ENCODE data around the gene TNFRSF21.

TNFRSF21 gene

DNA sequence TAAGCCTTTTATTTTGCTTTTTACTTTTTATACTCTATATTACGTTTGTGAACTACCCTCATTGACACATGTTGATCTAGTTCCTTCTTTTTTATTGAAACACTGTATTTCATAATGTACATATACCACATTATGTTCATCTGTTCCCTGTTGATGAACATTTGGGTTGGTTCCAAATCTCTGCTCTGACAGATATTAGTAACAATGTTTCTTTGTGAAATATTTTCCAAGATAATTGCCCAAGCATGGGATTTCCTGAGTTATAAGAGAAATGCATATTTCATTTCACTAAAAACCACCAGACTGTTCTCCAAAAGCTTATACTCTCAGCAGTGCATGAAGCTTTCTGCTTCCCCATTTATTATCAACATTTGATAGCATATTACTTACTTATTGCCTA is 44.2 kb upstream of the TNFRSF21 start:
- Histone ChIP-seq H3K4me3 (ENCODE audit: insufficient read depth in 1 of 2, low read depth in 1 of 2, low read length in 2 of 2) (no peak overlapping the region), H4K91ac (ENCODE audit: low read length) (no peak overlapping the region), H2BK5ac (ENCODE audit: low read depth, low read length, poor library complexity, severe bottlenecking) (no peak overlapping the region), H2AFZ (ENCODE audit: low read depth, low read length) (no peak overlapping the region), H3K79me1 (replicated peaks; ENCODE audit: low read length, poor library complexity, severe bottlenecking) (no peaks in the 10 kb centered on the region), H3K18ac (ENCODE audit: low read depth in 1 of 2, low read length in 2 of 2) (no peak overlapping the region), H3K9me3 (ENCODE audit: control insufficient read depth, low read length) (no peaks in the 10 kb centered on the region), H3K27ac (ENCODE audit: low read length, poor library complexity, severe bottlenecking) (no peak overlapping the region), H3K27me3 (ENCODE audit: control insufficient read depth in 1 of 2, insufficient read depth in 1 of 2, low read length in 2 of 2) (peaks cover 0 to 5% of the 10 kb centered on the region in 2 experiments), H2BK15ac (ENCODE audit: low read depth, poor library complexity, severe bottlenecking) (no peak overlapping the region), H3K9ac (ENCODE audit: low read length) (no peak overlapping the region), H3K4ac (ENCODE audit: low read depth in 1 of 2, low read length in 2 of 2) (no peak overlapping the region), H2BK120ac (ENCODE audit: low read depth, low read length) (no peak overlapping the region), H3K23ac (ENCODE audit: low read length in 2 of 2) (no peak overlapping the region), H2AK5ac (ENCODE audit: low read length, severe bottlenecking) (no peak overlapping the region), H3K14ac (ENCODE audit: low read length in 2 of 2) (no peak overlapping the region), H3K36me3 (ENCODE audit: control insufficient read depth in 1 of 2, insufficient read depth in 2 of 2, low read depth in 1 of 2, low read length in 2 of 2) (no peaks in the 10 kb centered on the region), H3K4me1 (ENCODE audit: control insufficient read depth, insufficient read depth, low read depth, low read length) (no peaks in the 10 kb centered on the region), H2BK12ac (ENCODE audit: low read length in 2 of 2) (no peak overlapping the region), H3K4me2 (ENCODE audit: low read length, poor library complexity, severe bottlenecking) (no peak overlapping the region), H4K8ac (ENCODE audit: low read length) (no peak overlapping the region)
- no peak for DNase-seq
- no CpG with 5 or more reads among the region's 1 CpG for WGBS

GRCh38 chr6:47352966-47353365 is 43.3 kb upstream of the TNFRSF21 start:
- Histone ChIP-seq H3K18ac (ENCODE audit: low read depth in 1 of 2, low read length in 2 of 2) (no peak overlapping the region), H3K9ac (ENCODE audit: low read length) (no peak overlapping the region), H3K14ac (ENCODE audit: low read length in 2 of 2) (no peak overlapping the region), H2AK5ac (ENCODE audit: low read length, severe bottlenecking) (no peak overlapping the region), H3K36me3 (ENCODE audit: control insufficient read depth in 1 of 2, insufficient read depth in 2 of 2, low read depth in 1 of 2, low read length in 2 of 2) (no peaks in the 10 kb centered on the region), H3K4me1 (ENCODE audit: control insufficient read depth, insufficient read depth, low read depth, low read length) (no peaks in the 10 kb centered on the region), H2BK12ac (ENCODE audit: low read length in 2 of 2) (no peak overlapping the region), H3K79me1 (replicated peaks; ENCODE audit: low read length, poor library complexity, severe bottlenecking) (no peaks in the 10 kb centered on the region), H2BK15ac (ENCODE audit: low read depth, poor library complexity, severe bottlenecking) (no peak overlapping the region), H3K4me2 (ENCODE audit: low read length, poor library complexity, severe bottlenecking) (no peak overlapping the region), H4K8ac (ENCODE audit: low read length) (no peak overlapping the region), H2BK120ac (ENCODE audit: low read depth, low read length) (no peak overlapping the region), H2BK5ac (ENCODE audit: low read depth, low read length, poor library complexity, severe bottlenecking) (no peak overlapping the region), H3K9me3 (ENCODE audit: control insufficient read depth, low read length) (no peaks in the 10 kb centered on the region), H3K27ac (ENCODE audit: low read length, poor library complexity, severe bottlenecking) (no peak overlapping the region), H3K4me3 (ENCODE audit: insufficient read depth in 1 of 2, low read depth in 1 of 2, low read length in 2 of 2) (no peak overlapping the region), H3K23ac (ENCODE audit: low read length in 2 of 2) (no peak overlapping the region), H2AFZ (ENCODE audit: low read depth, low read length) (no peak overlapping the region), H3K4ac (ENCODE audit: low read depth in 1 of 2, low read length in 2 of 2) (no peak overlapping the region), H4K91ac (ENCODE audit: low read length) (no peak overlapping the region), H3K27me3 (ENCODE audit: control insufficient read depth in 1 of 2, insufficient read depth in 1 of 2, low read length in 2 of 2) (peaks cover 0 to under 1% of the 10 kb centered on the region in 2 experiments)
- no peak for DNase-seq
- 77% methylated on average over 1 of the region's 2 CpGs for WGBS

DNA sequence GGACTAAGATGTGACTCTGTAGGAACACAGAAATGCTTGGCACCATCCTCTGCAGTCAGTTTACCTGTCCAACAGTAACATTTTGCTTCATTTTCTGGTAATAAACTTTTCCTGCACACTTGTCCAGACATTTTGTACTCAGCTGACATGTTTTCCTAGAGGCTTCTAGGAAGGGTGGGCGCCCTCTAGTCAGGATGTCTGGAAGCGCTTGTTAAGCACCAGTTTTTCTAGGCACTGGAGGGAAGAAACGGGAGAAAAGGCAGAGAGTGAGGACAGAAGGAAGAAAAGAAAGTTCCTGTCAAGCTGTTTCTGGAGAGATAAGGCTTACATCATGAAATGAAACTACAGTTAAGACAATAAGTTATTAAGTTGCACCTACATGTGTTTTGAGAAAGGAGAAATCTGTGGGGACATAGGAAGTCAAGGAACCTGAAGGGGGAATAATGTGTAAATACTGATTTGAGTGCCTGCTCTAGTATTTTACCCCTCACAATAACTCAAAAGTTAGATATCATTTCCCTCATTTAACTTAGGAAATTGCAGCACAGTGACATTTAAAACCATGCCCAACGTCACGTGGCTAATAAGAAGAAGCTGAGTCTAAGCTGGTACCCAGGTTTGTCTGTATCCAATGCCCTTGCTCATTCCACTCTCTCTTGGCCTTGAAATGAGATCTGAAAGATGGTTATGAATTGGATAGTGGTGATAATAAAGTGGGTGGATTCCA is 42.7 kb upstream of the TNFRSF21 start:
- Histone ChIP-seq H2BK120ac (ENCODE audit: low read depth, low read length) (no peak overlapping the region), H3K79me1 (replicated peaks; ENCODE audit: low read length, poor library complexity, severe bottlenecking) (no peaks in the 10 kb centered on the region), H2BK12ac (ENCODE audit: low read length in 2 of 2) (no peak overlapping the region), H3K4ac (ENCODE audit: low read depth in 1 of 2, low read length in 2 of 2) (no peak overlapping the region), H3K36me3 (ENCODE audit: control insufficient read depth in 1 of 2, insufficient read depth in 2 of 2, low read depth in 1 of 2, low read length in 2 of 2) (no peaks in the 10 kb centered on the region), H3K4me2 (ENCODE audit: low read length, poor library complexity, severe bottlenecking) (no peak overlapping the region), H3K14ac (ENCODE audit: low read length in 2 of 2) (no peak overlapping the region), H3K18ac (ENCODE audit: low read depth in 1 of 2, low read length in 2 of 2) (no peak overlapping the region), H4K91ac (ENCODE audit: low read length) (no peak overlapping the region), H4K8ac (ENCODE audit: low read length) (no peak overlapping the region), H3K23ac (ENCODE audit: low read length in 2 of 2) (no peak overlapping the region), H3K4me1 (ENCODE audit: control insufficient read depth, insufficient read depth, low read depth, low read length) (no peaks in the 10 kb centered on the region), H3K27me3 (ENCODE audit: control insufficient read depth in 1 of 2, insufficient read depth in 1 of 2, low read length in 2 of 2) (no peaks in the 10 kb centered on the region), H2AFZ (ENCODE audit: low read depth, low read length) (no peak overlapping the region), H3K9ac (ENCODE audit: low read length) (no peak overlapping the region), H3K9me3 (ENCODE audit: control insufficient read depth, low read length) (no peaks in the 10 kb centered on the region), H2BK15ac (ENCODE audit: low read depth, poor library complexity, severe bottlenecking) (no peak overlapping the region), H3K4me3 (ENCODE audit: insufficient read depth in 1 of 2, low read depth in 1 of 2, low read length in 2 of 2) (no peak overlapping the region), H3K27ac (ENCODE audit: low read length, poor library complexity, severe bottlenecking) (no peak overlapping the region), H2AK5ac (ENCODE audit: low read length, severe bottlenecking) (no peak overlapping the region), H2BK5ac (ENCODE audit: low read depth, low read length, poor library complexity, severe bottlenecking) (no peak overlapping the region)
- 83% methylated on average over 5 of the region's 5 CpGs for WGBS
- DNase-seq = no peak

GRCh38 chr6:47351621-47352020 is 41.9 kb upstream of the TNFRSF21 start:
- Histone ChIP-seq H3K14ac (ENCODE audit: low read length in 2 of 2) (no peak overlapping the region), H4K8ac (ENCODE audit: low read length) (no peak overlapping the region), H3K4ac (ENCODE audit: low read depth in 1 of 2, low read length in 2 of 2) (no peak overlapping the region), H3K27me3 (ENCODE audit: control insufficient read depth in 1 of 2, insufficient read depth in 1 of 2, low read length in 2 of 2) (no peaks in the 10 kb centered on the region), H2BK120ac (ENCODE audit: low read depth, low read length) (no peak overlapping the region), H4K91ac (ENCODE audit: low read length) (no peak overlapping the region), H3K36me3 (ENCODE audit: control insufficient read depth in 1 of 2, insufficient read depth in 2 of 2, low read depth in 1 of 2, low read length in 2 of 2) (no peaks in the 10 kb centered on the region), H3K23ac (ENCODE audit: low read length in 2 of 2) (no peak overlapping the region), H2BK12ac (ENCODE audit: low read length in 2 of 2) (no peak overlapping the region), H3K79me1 (replicated peaks; ENCODE audit: low read length, poor library complexity, severe bottlenecking) (no peaks in the 10 kb centered on the region), H2BK15ac (ENCODE audit: low read depth, poor library complexity, severe bottlenecking) (no peak overlapping the region), H3K18ac (ENCODE audit: low read depth in 1 of 2, low read length in 2 of 2) (no peak overlapping the region), H3K4me3 (ENCODE audit: insufficient read depth in 1 of 2, low read depth in 1 of 2, low read length in 2 of 2) (no peak overlapping the region), H2AK5ac (ENCODE audit: low read length, severe bottlenecking) (no peak overlapping the region), H2BK5ac (ENCODE audit: low read depth, low read length, poor library complexity, severe bottlenecking) (no peak overlapping the region), H3K4me1 (ENCODE audit: control insufficient read depth, insufficient read depth, low read depth, low read length) (no peaks in the 10 kb centered on the region), H3K9ac (ENCODE audit: low read length) (no peak overlapping the region), H3K4me2 (ENCODE audit: low read length, poor library complexity, severe bottlenecking) (no peak overlapping the region), H3K9me3 (ENCODE audit: control insufficient read depth, low read length) (no peaks in the 10 kb centered on the region), H3K27ac (ENCODE audit: low read length, poor library complexity, severe bottlenecking) (no peak overlapping the region), H2AFZ (ENCODE audit: low read depth, low read length) (no peak overlapping the region)
- DNase-seq = no peak

All from mesenchymal stem cell (in vitro differentiated cells and primary cell).